ENCODE data around the gene GPR26. TPM values are rescaled to one million over a fixed set of nuclear protein-coding genes. Genes with fewer than 3 reads are reported as not detected.

Gene GPR26
- total RNA-seq, 1 experiment from 2014 or later, result not detected

DNA sequence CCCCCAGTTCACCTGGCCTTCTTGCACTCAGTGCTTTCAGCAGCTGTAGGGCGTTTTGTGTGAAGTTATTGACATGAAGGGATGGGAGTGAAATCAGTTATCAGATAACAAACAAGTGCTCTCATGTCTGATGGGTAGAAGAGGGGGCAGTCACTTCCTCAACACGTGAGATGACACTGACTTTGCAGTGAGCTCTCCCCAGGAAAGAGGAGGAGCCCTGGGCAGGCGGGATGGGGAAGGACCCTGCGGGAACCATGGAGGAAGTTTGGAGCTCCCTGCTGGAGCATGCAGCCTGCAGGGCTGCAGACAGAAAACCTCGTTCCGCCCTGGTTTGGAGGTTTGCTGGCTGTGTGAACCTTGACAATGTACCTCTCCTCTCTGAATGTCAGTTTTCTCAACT, 38.7 kb downstream of the GPR26 start:
- Mint-ChIP-seq H3K27ac (ENCODE audit: unreplicated experiment) (no peak overlapping the region), H3K4me3 (ENCODE audit: low read depth, unreplicated experiment) (no peak overlapping the region), H3K4me1 (ENCODE audit: low read depth, unreplicated experiment) (no peaks in the 10 kb centered on the region), H3K27me3 (ENCODE audit: unreplicated experiment) (peaks cover 45% of the 10 kb centered on the region), H3K9me3 (ENCODE audit: low read depth, unreplicated experiment) (no peaks in the 10 kb centered on the region), H3K36me3 (ENCODE audit: insufficient read depth, unreplicated experiment) (no peaks in the 10 kb centered on the region)
- BruUV-seq (replicated peaks), result no TSS peak
- TF ChIP-seq CTCF (IDR thresholded peaks at IDR 0.05; ENCODE audit: unreplicated experiment), result no peak
- intact Hi-C loops (cut with micrococcal nuclease; ENCODE audit: unreplicated experiment), result no loop called here
- no peak for DNase-seq
- CTCF ChIA-PET, result no interaction called here

DNA sequence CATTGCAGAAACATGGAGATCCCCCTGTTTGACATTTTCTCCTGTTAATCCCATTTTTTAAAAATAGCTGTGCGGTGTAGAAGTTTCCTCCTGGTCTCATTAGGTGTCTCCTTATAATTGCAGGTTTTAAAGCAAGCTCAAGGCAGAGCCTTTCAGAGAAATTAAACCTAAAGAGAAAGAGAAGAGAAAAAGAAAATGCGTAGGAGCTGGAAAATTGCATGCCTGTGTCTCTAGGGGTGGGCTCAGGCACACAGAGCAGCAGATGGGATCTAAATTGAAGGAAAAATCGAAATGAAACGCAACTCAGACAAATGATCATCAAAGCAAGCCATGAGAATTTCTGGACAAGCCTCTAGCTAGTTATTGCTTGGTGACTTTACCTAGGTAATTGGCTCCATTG, 40.1 kb downstream of the GPR26 start:
- DNase-seq, result no peak
- H3K9me3 Mint-ChIP-seq (ENCODE audit: low read depth, unreplicated experiment), result no peaks in the 10 kb centered on the region
- peaks cover 45% of the 10 kb centered on the region for H3K27me3 Mint-ChIP-seq (ENCODE audit: unreplicated experiment)
- no peaks in the 10 kb centered on the region for H3K36me3 Mint-ChIP-seq (ENCODE audit: insufficient read depth, unreplicated experiment)
- no TSS peak for BruUV-seq (replicated peaks)
- H3K27ac Mint-ChIP-seq (ENCODE audit: unreplicated experiment), result no peak overlapping the region
- no peaks in the 10 kb centered on the region for H3K4me1 Mint-ChIP-seq (ENCODE audit: low read depth, unreplicated experiment)
- intact Hi-C loops (cut with micrococcal nuclease; ENCODE audit: unreplicated experiment), result no loop called here
- H3K4me3 Mint-ChIP-seq (ENCODE audit: low read depth, unreplicated experiment), result no peak overlapping the region
- CTCF ChIA-PET, result no interaction called here
- TF ChIP-seq CTCF (IDR thresholded peaks at IDR 0.05; ENCODE audit: unreplicated experiment), result no peak

- CTCF ChIA-PET, result no interaction called here
- intact Hi-C loops (cut with micrococcal nuclease; ENCODE audit: unreplicated experiment), result no loop called here
- BruUV-seq (replicated peaks), result no TSS peak
- Mint-ChIP-seq H3K4me1 (ENCODE audit: low read depth, unreplicated experiment) (no peaks in the 10 kb centered on the region), H3K4me3 (ENCODE audit: low read depth, unreplicated experiment) (no peak overlapping the region), H3K36me3 (ENCODE audit: insufficient read depth, unreplicated experiment) (no peaks in the 10 kb centered on the region), H3K9me3 (ENCODE audit: low read depth, unreplicated experiment) (peaks cover 2% of the 10 kb centered on the region), H3K27ac (ENCODE audit: unreplicated experiment) (no peak overlapping the region), H3K27me3 (ENCODE audit: unreplicated experiment) (peaks cover 39% of the 10 kb centered on the region)
- TF ChIP-seq CTCF (IDR thresholded peaks at IDR 0.05; ENCODE audit: unreplicated experiment), result no peak
- DNase-seq, result no peak
Observed at GRCh38 chr10:123715546-123715945, 49.4 kb downstream of the GPR26 start.

- CTCF ChIA-PET, result no interaction called here
- Mint-ChIP-seq H3K36me3 (ENCODE audit: insufficient read depth, unreplicated experiment) (no peaks in the 10 kb centered on the region), H3K4me3 (ENCODE audit: low read depth, unreplicated experiment) (no peak overlapping the region), H3K27ac (ENCODE audit: unreplicated experiment) (no peak overlapping the region), H3K4me1 (ENCODE audit: low read depth, unreplicated experiment) (no peaks in the 10 kb centered on the region), H3K27me3 (ENCODE audit: unreplicated experiment) (peaks cover 56% of the 10 kb centered on the region), H3K9me3 (ENCODE audit: low read depth, unreplicated experiment) (peaks cover 2% of the 10 kb centered on the region)
- DNase-seq, result no peak
- intact Hi-C loops (cut with micrococcal nuclease; ENCODE audit: unreplicated experiment), result no loop called here
- no TSS peak for BruUV-seq (replicated peaks)
- TF ChIP-seq CTCF (IDR thresholded peaks at IDR 0.05; ENCODE audit: unreplicated experiment), result no peak
Observed at GRCh38 chr10:123717336-123717735, 51.2 kb downstream of the GPR26 start.
